SK-N-MC (cell line): Measurements from ENCODE around the gene C20orf144.
"Not testable (repeated sequence)": the region's sequence is repeated elsewhere in the genome, so short reads cannot be mapped to it uniquely, and the experiment has no call there.

Experiments
- DNase-seq: peaks from one replicate; pipeline ENCODE4 v3.0.0-alpha.2; 2011; ENCODE audit warnings: low read depth, low spot score
- H3K27ac ChIP-seq: fragments of 200-600 bp; sonication (generic); 2 replicates; pipeline ENCODE4 v1.5.1; 2016; ENCODE audit warnings: mixed run types
- H3K36me3 ChIP-seq: fragments of 200-600 bp; sonication (generic); 2 replicates; pipeline ENCODE4 v1.6.1; 2017; ENCODE audit warnings: antibody characterized with exemption, low read length, mixed read lengths; ENCODE audit not compliant: insufficient read depth
- H3K4me3 ChIP-seq: fragments of 200-600 bp; sonication (generic); 2 replicates; pipeline ENCODE4 v1.5.1; 2016
- H3K9ac ChIP-seq: fragments of 200-600 bp; sonication (generic); 2 replicates; pipeline ENCODE4 v1.8.0; 2017; ENCODE audit warnings: mixed run types, mixed read lengths; ENCODE audit not compliant: insufficient read length
- H3K9me3 ChIP-seq: fragments of 200-600 bp; sonication (generic); 2 replicates; pipeline ENCODE4 v1.6.1; 2017; ENCODE audit warnings: low read depth, mild to moderate bottlenecking, antibody characterized with exemption, low read length, moderate library complexity, mixed read lengths
- EZH2 ChIP-seq: fragments of 200-600 bp; sonication (generic); IDR thresholded peaks from one replicate; pipeline ENCODE4 v1.6.1; 2017; ENCODE audit warnings: antibody characterized with exemption
- FOXP2 ChIP-seq: optimal IDR thresholded peaks from 2 replicates; pipeline ENCODE3; 2011; ENCODE audit warnings: mild to moderate bottlenecking, moderate library complexity; ENCODE audit not compliant: insufficient read depth; ENCODE audit errors: extremely low read length, control extremely low read depth
- POLR2AphosphoS5 ChIP-seq: IDR thresholded peaks from 2 replicates; pipeline ENCODE4 v1.6.1; 2012; ENCODE audit warnings: mild to moderate bottlenecking, low read depth, low read length, borderline replicate concordance

Gene C20orf144

GRCh38 chr20:33694639-33695012, 32.5 kb downstream of the C20orf144 start:
- no peak for DNase-seq

GRCh38 chr20:33696448-33696847, 34.3 kb downstream of the C20orf144 start:
- Histone ChIP-seq H3K4me3 (no peak overlapping the region), H3K27ac (no peak overlapping the region), H3K9ac (no peak overlapping the region), H3K9me3 (no peaks in the 10 kb centered on the region), H3K36me3 (no peaks in the 10 kb centered on the region)
- DNase-seq, result no peak
- TF ChIP-seq FOXP2, result no peak
- no peak for TF ChIP-seq EZH2
- TF ChIP-seq POLR2AphosphoS5, result no peak

More at GRCh38 chr20:33694639-33695012, 32.5 kb downstream of the C20orf144 start:
- Histone ChIP-seq H3K36me3 (no peaks in the 10 kb centered on the region), H3K9me3 (no peaks in the 10 kb centered on the region), H3K9ac (no peak overlapping the region), H3K4me3 (no peak overlapping the region), H3K27ac (no peak overlapping the region)
- TF ChIP-seq POLR2AphosphoS5 (no peak), EZH2 (no peak), FOXP2 (no peak)

GRCh38 chr20:33697129-33697528, 35.0 kb downstream of the C20orf144 start:
- H3K27ac ChIP-seq, result no peak overlapping the region
- no peak overlapping the region for H3K4me3 ChIP-seq
- H3K36me3 ChIP-seq, result no peaks in the 10 kb centered on the region
- DNase-seq, result no peak
- H3K9me3 ChIP-seq, result no peaks in the 10 kb centered on the region
- H3K9ac ChIP-seq, result no peak overlapping the region
- no peak for TF ChIP-seq POLR2AphosphoS5
- TF ChIP-seq FOXP2, result no peak
- no peak for TF ChIP-seq EZH2

- H3K36me3 ChIP-seq, DNase-seq, H3K9ac ChIP-seq, H3K27ac ChIP-seq, H3K9me3 ChIP-seq, H3K4me3 ChIP-seq: not testable (repeated sequence)
Observed at GRCh38 chr20:33698966-33699365, 36.8 kb downstream of the C20orf144 start.

GRCh38 chr20:33700696-33701441, 38.7 kb downstream of the C20orf144 start:
- not testable (repeated sequence) for H3K9ac ChIP-seq, DNase-seq, H3K36me3 ChIP-seq, H3K27ac ChIP-seq, H3K9me3 ChIP-seq, H3K4me3 ChIP-seq

- Histone ChIP-seq H3K36me3 (no peaks in the 10 kb centered on the region), H3K4me3 (no peak overlapping the region), H3K9me3 (no peaks in the 10 kb centered on the region), H3K9ac (no peak overlapping the region), H3K27ac (no peak overlapping the region)
- TF ChIP-seq EZH2 (no peak), POLR2AphosphoS5 (no peak), FOXP2 (no peak)
- no peak for DNase-seq
Observed at GRCh38 chr20:33701629-33702450, 39.7 kb downstream of the C20orf144 start.

- Histone ChIP-seq H3K36me3 (no peaks in the 10 kb centered on the region), H3K4me3 (no peak overlapping the region), H3K9ac (no peak overlapping the region), H3K27ac (no peak overlapping the region), H3K9me3 (no peaks in the 10 kb centered on the region)
- DNase-seq, result no peak
- TF ChIP-seq EZH2, result no peak
- TF ChIP-seq POLR2AphosphoS5, result no peak
Observed at GRCh38 chr20:33702861-33703260, 40.7 kb downstream of the C20orf144 start.

GRCh38 chr20:33703498-33704137, 41.5 kb downstream of the C20orf144 start:
- no peak for DNase-seq
- no peak for TF ChIP-seq FOXP2
- TF ChIP-seq POLR2AphosphoS5, result no peak
- TF ChIP-seq EZH2, result no peak
- H3K4me3 ChIP-seq, result no peak overlapping the region
- no peaks in the 10 kb centered on the region for H3K9me3 ChIP-seq
- H3K9ac ChIP-seq, result no peak overlapping the region
- H3K36me3 ChIP-seq, result no peaks in the 10 kb centered on the region
- H3K27ac ChIP-seq, result no peak overlapping the region

- no peaks in the 10 kb centered on the region for H3K36me3 ChIP-seq
- H3K4me3 ChIP-seq, result no peak overlapping the region
- no peaks in the 10 kb centered on the region for H3K9me3 ChIP-seq
- H3K27ac ChIP-seq, result no peak overlapping the region
- DNase-seq, result no peak
- TF ChIP-seq FOXP2 (no peak), EZH2 (no peak), POLR2AphosphoS5 (no peak)
- H3K9ac ChIP-seq, result no peak overlapping the region
Observed at GRCh38 chr20:33704197-33704924, 42.2 kb downstream of the C20orf144 start.
